HuH-7 (cell line): ENCODE data around the gene B4GALNT3.

ENCODE experiments used
- DNase-seq: peaks from one replicate; pipeline ENCODE4 v3.0.0; 2011; ENCODE audit warnings: low spot score

Gene B4GALNT3

DNA sequence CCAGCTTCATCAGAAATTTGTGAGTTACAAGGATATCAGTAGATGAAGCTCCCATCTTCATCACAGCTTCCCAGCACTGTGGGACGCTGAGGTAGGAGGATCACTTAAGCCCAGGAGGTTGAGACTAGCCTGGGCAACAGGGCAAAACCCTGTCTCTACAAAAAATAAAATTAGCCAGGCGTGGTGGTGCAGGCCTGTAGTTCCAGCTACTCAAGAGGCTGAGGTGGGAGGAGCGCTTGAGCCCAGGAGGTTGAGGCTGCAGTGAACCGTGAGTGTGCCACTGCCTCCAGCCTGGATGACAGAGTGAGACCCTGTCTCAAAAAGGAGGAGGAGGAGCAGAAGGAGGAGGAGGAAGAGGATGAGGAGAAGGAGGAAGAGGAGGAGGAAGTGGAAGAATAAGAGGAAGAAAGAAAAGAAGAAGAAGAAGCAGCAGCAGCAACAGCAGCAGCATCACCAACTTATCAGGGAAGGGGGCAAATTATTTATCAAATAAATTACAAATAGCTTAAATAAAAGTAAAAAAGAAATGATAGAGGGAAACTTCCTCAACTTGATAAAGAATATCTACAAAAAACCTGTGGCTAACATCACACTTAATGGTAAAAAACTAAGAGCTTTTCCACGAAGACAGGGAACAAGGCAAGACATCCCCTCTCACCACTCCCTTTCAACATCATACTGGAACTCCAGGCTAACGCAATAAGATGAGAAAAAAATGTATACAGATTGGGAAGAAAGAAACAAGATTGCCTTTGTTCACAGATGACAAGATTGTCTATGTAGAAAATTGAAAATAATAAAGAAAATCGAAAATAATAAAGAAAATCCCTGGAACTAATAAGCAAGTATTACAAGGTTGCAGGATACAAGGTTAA is 133.9 kb downstream of the B4GALNT3 start:
- no peak for DNase-seq

DNA sequence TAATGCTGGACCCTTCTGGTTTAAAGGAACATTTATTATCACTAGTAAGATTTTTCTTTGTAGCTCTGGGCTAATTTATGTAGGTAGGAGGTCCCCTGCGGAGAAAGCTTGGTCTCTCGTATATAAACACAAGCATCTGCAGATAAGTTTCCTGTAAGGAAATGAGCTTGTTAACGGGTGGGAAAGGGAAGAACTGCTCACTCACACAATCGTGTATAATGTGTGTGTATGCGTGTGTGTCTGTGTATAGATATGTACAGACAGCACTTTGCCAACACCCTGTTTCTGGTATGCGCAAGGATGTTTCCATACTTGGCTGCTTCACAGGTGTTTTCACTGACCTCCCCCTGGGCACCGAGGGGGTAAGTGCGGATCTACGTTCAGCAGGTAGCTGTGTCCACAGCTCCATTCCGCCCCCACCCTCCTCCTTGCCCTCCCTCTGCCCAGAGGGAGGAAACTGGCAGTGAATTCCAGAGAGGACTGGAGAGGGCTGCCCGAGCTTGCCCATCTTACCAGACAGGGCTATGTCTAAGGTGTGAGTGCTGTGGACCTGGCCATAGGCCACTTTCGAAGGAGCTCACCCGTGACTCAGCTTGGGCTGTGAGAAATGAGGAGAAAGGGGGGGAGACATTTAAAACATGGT is 138.3 kb downstream of the B4GALNT3 start:
- no peak for DNase-seq

DNA sequence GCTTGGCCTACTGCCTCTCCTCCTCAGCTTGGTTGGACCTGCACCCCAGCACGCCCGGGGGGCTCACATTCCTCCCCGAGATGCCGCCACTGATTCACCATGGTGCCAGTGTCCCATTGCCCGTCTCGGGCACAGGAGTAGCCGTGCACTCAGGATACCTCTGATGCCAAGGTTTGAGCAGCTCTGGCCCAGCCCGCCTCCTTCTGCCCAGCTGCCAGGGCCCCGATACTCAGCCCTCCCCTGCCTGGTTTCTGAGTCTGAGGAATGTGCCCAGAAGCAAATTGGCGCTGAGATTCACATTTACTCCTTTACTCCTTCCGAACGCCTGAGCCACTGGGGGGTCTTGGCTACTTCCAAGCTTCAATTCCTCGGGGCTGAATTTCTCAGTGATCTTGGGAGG is 140.0 kb downstream of the B4GALNT3 start:
- DNase-seq, result no peak

DNA sequence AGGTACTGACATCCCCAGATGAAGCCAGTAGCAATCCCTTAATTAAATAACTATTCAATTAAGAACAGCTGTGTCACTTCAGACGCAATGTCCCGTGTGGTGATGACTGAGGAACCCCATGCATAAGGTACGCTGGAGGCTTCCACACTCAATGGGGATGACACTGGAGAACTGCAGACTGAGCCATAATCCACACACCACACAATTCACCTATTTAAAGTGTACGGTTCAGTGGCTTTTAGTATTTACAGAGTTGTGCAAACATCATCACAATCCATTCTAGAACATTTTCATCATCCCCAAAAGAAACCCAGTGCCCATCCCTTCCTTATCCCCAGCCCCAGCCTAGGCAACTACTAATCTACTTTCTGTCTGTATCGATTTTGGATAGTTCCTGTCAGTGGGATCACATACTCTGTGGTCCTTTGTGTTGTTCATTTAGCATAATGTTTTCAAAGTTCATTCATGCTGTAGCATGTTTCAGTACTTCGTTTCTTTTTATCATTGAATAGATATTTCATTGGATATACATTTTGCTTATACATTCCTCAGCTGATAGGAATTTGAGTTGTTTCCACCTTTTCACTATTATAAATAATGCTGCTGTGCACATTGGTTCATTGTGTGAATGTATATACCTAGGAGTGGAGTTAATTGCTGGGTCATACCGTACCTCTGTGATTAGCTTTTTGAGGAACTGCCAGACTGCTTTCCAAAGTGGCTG is 142.4 kb downstream of the B4GALNT3 start:
- no peak for DNase-seq

DNA sequence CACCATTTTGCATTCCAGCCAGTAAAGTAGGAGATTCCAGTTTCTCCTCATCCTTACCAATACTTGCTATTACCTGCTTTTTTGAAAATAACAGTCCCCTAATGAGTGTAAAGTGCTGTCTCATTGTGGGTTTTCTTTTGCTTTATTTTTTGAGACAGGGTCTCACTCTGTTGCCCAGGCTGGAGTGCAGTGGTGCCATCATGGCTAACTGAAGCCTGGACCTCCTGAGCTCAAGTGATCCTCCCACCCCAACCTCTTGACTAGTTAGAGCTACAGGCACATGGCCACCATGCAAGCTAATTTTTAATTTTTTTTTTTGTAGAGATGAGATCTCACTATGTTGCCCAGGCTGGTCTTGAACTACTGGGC is 142.9 kb downstream of the B4GALNT3 start:
- no peak for DNase-seq

DNA sequence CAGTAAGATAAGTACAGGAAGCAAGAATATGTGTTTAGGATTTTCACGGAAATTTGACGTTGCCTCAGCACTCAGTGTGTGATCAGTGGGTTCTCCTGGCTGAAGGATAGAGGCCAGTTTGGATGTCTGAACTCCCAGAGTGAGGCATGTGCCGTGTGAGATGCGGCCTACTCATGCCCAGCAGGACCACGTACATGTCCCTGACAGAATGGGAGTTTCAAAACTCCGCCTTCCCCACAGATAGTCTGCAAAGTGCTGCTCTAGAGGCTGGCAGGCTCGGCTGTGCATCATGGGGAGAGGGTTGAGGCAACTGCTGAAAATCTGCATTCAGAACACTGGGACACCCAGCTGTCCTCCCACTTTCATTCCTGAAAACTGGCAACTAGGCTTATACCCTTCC is 145.2 kb downstream of the B4GALNT3 start:
- DNase-seq, result no peak

DNA sequence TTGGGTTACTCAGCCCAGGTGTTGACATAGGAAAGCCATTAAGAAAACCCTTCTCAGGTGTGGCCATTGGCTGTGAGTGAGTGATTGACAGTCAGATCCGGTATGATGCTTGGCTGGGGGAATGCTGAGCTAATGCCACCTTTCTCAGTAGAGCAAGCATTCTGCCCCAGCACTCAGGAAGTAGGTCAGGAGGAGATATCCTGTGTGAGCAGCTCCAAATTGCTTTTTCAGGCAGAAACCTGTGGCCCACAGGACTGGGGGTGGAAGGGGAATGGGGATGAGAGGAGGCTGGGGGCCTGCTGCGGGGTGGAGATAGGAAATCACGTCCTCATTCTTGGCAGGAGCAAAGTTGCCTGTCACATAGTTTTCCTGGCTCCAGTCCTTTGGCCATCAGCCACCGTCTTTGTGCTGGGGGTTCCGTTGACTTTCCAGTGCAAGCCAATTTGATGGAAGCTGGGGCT is 147.8 kb downstream of the B4GALNT3 start:
- no peak for DNase-seq

DNA sequence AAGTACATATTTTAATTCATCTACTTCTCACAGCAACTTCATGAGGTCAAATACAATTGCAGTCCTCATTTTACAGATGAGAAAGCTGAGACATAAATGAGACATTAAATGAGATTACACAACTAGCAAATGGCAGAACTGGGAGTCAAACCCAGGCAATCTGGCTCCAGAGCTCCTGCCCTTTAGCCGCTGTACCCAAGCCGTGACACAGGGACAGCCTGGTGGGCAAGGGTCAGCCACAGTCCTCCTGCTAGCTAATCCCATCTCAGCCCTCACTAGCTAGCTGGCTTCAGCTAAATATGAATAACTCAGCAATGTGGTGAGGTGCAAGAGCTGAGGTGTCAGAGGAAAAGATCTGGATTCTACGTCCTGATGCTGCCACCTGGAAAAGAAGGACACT is 148.7 kb downstream of the B4GALNT3 start:
- no peak for DNase-seq

DNA sequence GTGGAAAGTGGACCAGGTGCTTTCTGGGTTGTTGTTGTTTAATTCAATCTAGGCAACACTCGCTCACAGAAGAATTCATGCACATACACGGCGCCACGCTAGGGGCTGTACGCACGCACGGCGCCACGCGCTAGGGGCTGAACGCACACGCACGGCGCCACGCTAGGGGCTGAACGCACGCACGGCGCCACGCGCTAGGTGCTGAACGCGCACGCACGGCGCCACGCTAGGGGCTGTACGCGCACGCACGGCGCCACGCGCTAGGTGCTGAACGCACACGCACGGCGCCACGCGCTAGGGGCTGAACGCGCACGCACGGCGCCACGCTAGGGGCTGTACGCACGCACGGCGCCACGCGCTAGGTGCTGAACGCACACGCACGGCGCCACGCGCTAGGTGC is 149.2 kb downstream of the B4GALNT3 start:
- no peak for DNase-seq

DNA sequence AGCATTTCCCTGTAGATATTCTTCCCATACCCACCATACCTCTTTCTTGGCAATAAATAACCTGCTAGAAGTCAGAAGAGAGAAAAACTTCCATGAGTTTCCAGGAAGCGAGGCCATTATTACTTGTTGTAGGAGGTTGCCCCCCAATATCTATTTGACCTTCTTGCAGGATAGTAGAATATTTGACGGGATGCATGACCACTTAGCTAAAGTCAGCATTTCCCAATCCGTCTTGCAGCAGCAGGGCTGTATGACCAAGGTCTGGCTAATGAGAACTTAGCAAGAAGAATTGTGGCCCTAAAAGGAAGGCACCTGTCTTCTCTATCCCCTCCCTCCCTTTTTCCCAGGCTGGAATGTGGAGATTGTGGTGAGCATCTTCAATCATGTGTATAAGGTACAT is 152.0 kb downstream of the B4GALNT3 start:
- DNase-seq, result no peak

DNA sequence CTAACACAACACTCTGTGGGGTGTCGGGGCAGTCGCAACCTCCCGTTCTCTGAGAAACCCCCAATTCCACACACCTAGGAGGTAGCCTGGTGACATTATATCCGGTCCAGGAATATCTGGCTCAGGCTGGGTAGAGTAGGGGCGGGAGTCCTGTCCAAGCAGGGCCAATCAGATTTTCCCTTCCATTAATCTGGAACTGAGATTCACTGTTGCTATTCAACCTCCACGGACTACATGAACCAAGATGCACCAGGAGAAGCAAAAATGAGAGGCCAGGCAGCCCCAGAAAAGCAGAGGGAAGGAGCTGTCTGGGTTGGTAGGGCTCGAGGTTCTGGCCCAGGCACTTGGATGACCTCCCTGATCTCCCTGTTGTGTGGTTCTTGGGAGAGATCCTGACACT is 152.6 kb downstream of the B4GALNT3 start:
- DNase-seq, result no peak

DNA sequence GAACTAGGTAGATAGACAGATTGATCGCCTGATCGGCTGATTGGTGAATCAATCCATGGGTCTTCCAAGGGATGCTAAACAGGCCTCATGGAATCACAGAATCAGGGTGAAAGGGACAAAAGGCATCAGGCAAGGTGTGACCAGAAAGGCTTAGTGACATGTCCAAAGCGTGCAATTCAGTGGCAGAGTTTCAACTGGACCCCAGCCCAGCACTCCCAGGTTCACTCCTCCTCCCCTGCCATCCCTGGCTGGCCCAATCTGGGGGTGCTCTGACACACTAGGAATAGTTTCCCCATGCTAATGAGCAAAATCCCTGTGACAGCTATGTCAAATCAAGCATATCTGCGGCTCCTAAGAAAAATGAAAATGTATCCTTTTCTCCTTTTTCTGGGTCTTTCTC is 153.1 kb downstream of the B4GALNT3 start:
- no peak for DNase-seq
